Peyer's patch (tissue), 4 donors: ENCODE results near the gene FRMD8. TPM values are rescaled to one million over a fixed set of nuclear protein-coding genes. Genes with fewer than 3 reads are reported as not detected.

Experiments
- DNase-seq, 3 donors: peaks; one replicate each; pipeline ENCODE4 v3.0.0-alpha.2; 2017 to 2019
- H3K27ac ChIP-seq, 4 donors: fragments of 200-600 bp; sonication (generic); one replicate each; pipeline ENCODE4 v1.5.1; 2016 to 2019
- H3K27me3 ChIP-seq, 2 donors: fragments of 200-600 bp; sonication (generic); one replicate each; pipeline ENCODE4 v1.5.1; 2019
- H3K36me3 ChIP-seq, 3 donors: fragments of 200-600 bp; sonication (generic); one replicate each; pipeline ENCODE4 v1.5.1; 2016 to 2019
- H3K4me1 ChIP-seq, 4 donors: fragments of 200-600 bp; sonication (generic); one replicate each; pipeline ENCODE4 v1.5.1; 2016 to 2019
- H3K4me3 ChIP-seq, 4 donors: fragments of 200-600 bp; sonication (generic); 1 replicate in 3 of 4; 2 replicates in 1 of 4; pipeline ENCODE4 v1.5.1; 2016 to 2019; ENCODE audit warnings: mild to moderate bottlenecking in 1 of 4
- H3K9me3 ChIP-seq, 4 donors: fragments of 200-600 bp; sonication (generic); one replicate each; pipeline ENCODE4 v1.5.1; 2016 to 2019; ENCODE audit warnings: mild to moderate bottlenecking in 1 of 4
- CTCF ChIP-seq, 6 experiments: fragments of 450-650 bp in 4 of 6; fragments of 200-600 bp in 2 of 6; sonication (generic) in 1 of 6; IDR thresholded peaks; one replicate each; pipeline ENCODE4 v1.5.1; 2017 to 2019; ENCODE audit warnings: antibody characterized with exemption in 6 of 6, mild to moderate bottlenecking in 3 of 6, moderate library complexity in 1 of 6
- POLR2A ChIP-seq, 2 donors: fragments of 450-650 bp; IDR thresholded peaks; one replicate each; pipeline ENCODE4 v1.5.1; 2017; ENCODE audit warnings: antibody characterized with exemption in 2 of 2, mild to moderate bottlenecking in 2 of 2, moderate library complexity in 2 of 2
- small RNA-seq, 2 donors: library from RNA; depleted of rRNA; stranded (forward); fragments of <200 nt; gene quantifications; one replicate each; pipeline ENCODE3, GENCODE V24; 2016
- total RNA-seq, 4 donors: library from RNA; depleted of rRNA; stranded (reverse); fragments of >200 nt; gene quantifications; one replicate each; pipeline ENCODE4 v1.1.0, GENCODE V29; 2016

Gene FRMD8
- total RNA-seq, 4 donors from 2014 or later, result 51.2 to 115 (median 102) TPM

GRCh38 chr11:65452806-65453490 lies 66.5 kb downstream of the FRMD8 start:
- no peak for TF ChIP-seq CTCF (IDR thresholded peaks at IDR 0.05)
- peak overlapping the region in 2 of 4 donors; percentile 35 to 79 for H3K27ac ChIP-seq
- H3K27me3 ChIP-seq, result no peaks in the 10 kb centered on the region
- H3K4me3 ChIP-seq, result no peak overlapping the region
- H3K4me1 ChIP-seq, result peaks cover 0 to 5% (median 4%) of the 10 kb centered on the region in 4 donors
- peak in 1 of 3 donors; percentile 47 for DNase-seq
- no peaks in the 10 kb centered on the region for H3K36me3 ChIP-seq
- H3K9me3 ChIP-seq, result no peaks in the 10 kb centered on the region

GRCh38 chr11:65454311-65454695 lies 67.9 kb downstream of the FRMD8 start:
- Histone ChIP-seq H3K36me3 (no peaks in the 10 kb centered on the region), H3K27ac (peak overlapping the region; percentile 76 to 81 (median 80)), H3K4me3 (peak overlapping the region; percentile 41 to 57 (median 50)), H3K27me3 (no peaks in the 10 kb centered on the region), H3K4me1 (peaks cover 0 to 5% (median 4%) of the 10 kb centered on the region in 4 donors), H3K9me3 (no peaks in the 10 kb centered on the region)
- TF ChIP-seq POLR2A (IDR thresholded peaks at IDR 0.05) (no peak), CTCF (IDR thresholded peaks at IDR 0.05) (no peak)
- DNase-seq, result peak in 1 of 3 donors; percentile 41

GRCh38 chr11:65454696-65455456 lies 68.4 kb downstream of the FRMD8 start:
- H3K4me1 ChIP-seq, result peaks cover 0 to 5% (median 4%) of the 10 kb centered on the region in 4 donors
- peak; percentile 89 to 97 (median 93) for DNase-seq
- no peaks in the 10 kb centered on the region for H3K9me3 ChIP-seq
- no peaks in the 10 kb centered on the region for H3K36me3 ChIP-seq
- TF ChIP-seq CTCF (IDR thresholded peaks at IDR 0.05), result peak in 1 of 6 experiments; percentile 26
- TF ChIP-seq POLR2A (IDR thresholded peaks at IDR 0.05), result peak; percentile 58 to 78
- no peaks in the 10 kb centered on the region for H3K27me3 ChIP-seq
- peak overlapping the region; percentile 41 to 57 (median 50) for H3K4me3 ChIP-seq
- H3K27ac ChIP-seq, result peak overlapping the region; percentile 76 to 81 (median 80)

GRCh38 chr11:65456418-65456817 lies 70.0 kb downstream of the FRMD8 start:
- Histone ChIP-seq H3K4me1 (peaks cover 0 to 5% (median 4%) of the 10 kb centered on the region in 4 donors), H3K27me3 (no peaks in the 10 kb centered on the region), H3K9me3 (no peaks in the 10 kb centered on the region), H3K36me3 (no peaks in the 10 kb centered on the region), H3K27ac (no peak overlapping the region), H3K4me3 (no peak overlapping the region)
- no peak for DNase-seq
- no peak for TF ChIP-seq POLR2A (IDR thresholded peaks at IDR 0.05)
- no peak for TF ChIP-seq CTCF (IDR thresholded peaks at IDR 0.05)

- H3K4me1 ChIP-seq, result peaks cover 0 to 5% (median 4%) of the 10 kb centered on the region in 4 donors
- no peak overlapping the region for H3K4me3 ChIP-seq
- H3K27ac ChIP-seq, result no peak overlapping the region
- H3K9me3 ChIP-seq, result no peaks in the 10 kb centered on the region
- no peaks in the 10 kb centered on the region for H3K36me3 ChIP-seq
- no peak for TF ChIP-seq CTCF (IDR thresholded peaks at IDR 0.05)
- no peak for TF ChIP-seq POLR2A (IDR thresholded peaks at IDR 0.05)
- DNase-seq, result no peak
- no peaks in the 10 kb centered on the region for H3K27me3 ChIP-seq
Observed at GRCh38 chr11:65459552-65459951, 73.1 kb downstream of the FRMD8 start.

Small RNAs within 50 kb of the gene (small RNA-seq; reads per million reads assigned to genes)
- 0 reads per million in 2 donors for gene RF01684

Other genes starting within 250 kb of the FRMD8 start
- not detected for gene SPDYC, start 216.4 kb upstream of the FRMD8 start, total RNA-seq
- 100 to 1,000 TPM; 320 to 598 (median 559) TPM for gene CAPN1, start 204.7 kb upstream of the FRMD8 start, total RNA-seq
- gene POLA2, start 124.7 kb upstream of the FRMD8 start, total RNA-seq, result 10 to 100 TPM in 2 of 4 donors, 1 to 10 TPM in 2; 6.8 to 25.6 (median 13.1) TPM
- gene CDC42EP2, start 71.8 kb upstream of the FRMD8 start, total RNA-seq, result 10 to 100 TPM; 13.2 to 26.9 (median 24.7) TPM
- 10 to 100 TPM; 25.0 to 47.0 (median 39.5) TPM for gene DPF2, start 52.8 kb upstream of the FRMD8 start, total RNA-seq
- gene TIGD3, start 31.9 kb upstream of the FRMD8 start, total RNA-seq, result 10 to 100 TPM in 1 of 4 donors, 1 to 10 TPM in 3; 3.3 to 11.7 (median 7.7) TPM
- 10 to 100 TPM; 23.3 to 50.6 (median 40.2) TPM for gene SLC25A45, start 4.0 kb upstream of the FRMD8 start, total RNA-seq
- 1,000 to 10,000 TPM in 2 of 4 donors, 100 to 1,000 TPM in 2; 705 to 1,411 (median 1,064) TPM for gene NEAT1, start 36.2 kb downstream of the FRMD8 start, total RNA-seq
- over 10,000 TPM; 10,683 to 28,425 (median 19,356) TPM for gene MALAT1, start 112.4 kb downstream of the FRMD8 start, total RNA-seq
- gene SCYL1, start 138.4 kb downstream of the FRMD8 start, total RNA-seq, result 10 to 100 TPM; 73.4 to 88.1 (median 79.0) TPM
- 100 to 1,000 TPM in 1 of 4 donors, 10 to 100 TPM in 3; 42.0 to 150 (median 88.3) TPM for gene LTBP3, start 171.7 kb downstream of the FRMD8 start, total RNA-seq
- gene ZNRD2, start 183.8 kb downstream of the FRMD8 start, total RNA-seq, result 10 to 100 TPM; 16.5 to 25.7 (median 25.4) TPM
- 10 to 100 TPM; 30.8 to 44.6 (median 32.4) TPM for gene FAM89B, start 185.9 kb downstream of the FRMD8 start, total RNA-seq
- 100 to 1,000 TPM in 3 of 4 donors, 10 to 100 TPM in 1; 65.2 to 163 (median 121) TPM for gene EHBP1L1, start 189.4 kb downstream of the FRMD8 start, total RNA-seq
- gene KCNK7, start 209.2 kb downstream of the FRMD8 start, total RNA-seq, result 1 to 10 TPM in 3 of 4 donors, not detected in 1; 1.5 to 3.5 (median 2.5) TPM
- gene MAP3K11, start 227.6 kb downstream of the FRMD8 start, total RNA-seq, result 100 to 1,000 TPM; 106 to 209 (median 150) TPM
- gene PCNX3, start 229.1 kb downstream of the FRMD8 start, total RNA-seq, result 100 to 1,000 TPM in 1 of 4 donors, 10 to 100 TPM in 3; 60.2 to 106 (median 81.3) TPM